K562 (cell line): Measurements from ENCODE around the gene MLN. TPM values are rescaled to one million over a fixed set of nuclear protein-coding genes. Genes with fewer than 3 reads are reported as not detected.

Source experiments
- ATAC-seq: fragments of 200-7000 bp; cut with Tn5 transposase; 3 replicates; pipeline ENCODE4 v1.9.1; 2020; ENCODE audit warnings: moderate library complexity
- BruUV-seq: library from RNA; stranded (reverse); fragments of 400-500 nt; replicated peaks from 2 replicates; lab custom pipeline; 2021; lab: Mats Ljungman, UMichigan
- CTCF ChIA-PET: fragments of 300-600 bp; formaldehyde crosslinking; extraction: SDS; loops from one replicate; lab custom pipeline; 2021; ENCODE audit warnings: low intra/inter-chr PET ratio; lab: Yijun Ruan, JAX
- POLR2A ChIA-PET: fragments of 300-600, 350-650 bp; sonication (Branson Sonifier 250); formaldehyde crosslinking; extraction: SDS; loops from one replicate; lab custom pipeline; 2021; ENCODE audit warnings: antibody characterized with exemption, inconsistent platforms; lab: Yijun Ruan, JAX
- DNase-seq, 4 experiments: peaks; one replicate each; pipeline versions ENCODE4 v3.0.0 to v3.0.0-alpha.2; 2011 to 2018; ENCODE audit warnings: low spot score in 3 of 4, mixed read lengths in 3 of 4; ENCODE audit errors: extremely low read depth in 1 of 4
- FAIRE-seq: peaks from 2 replicates; lab custom pipeline; 2011; peaks lifted over from hg19 to GRCh38; lab: Jason Lieb, UNC
- H2AFZ ChIP-seq: 2 replicates; pipeline ENCODE4 v1.6.0; 2011; ENCODE audit warnings: low read depth, low read length, control low read depth, inconsistent platforms
- H3K27ac ChIP-seq: fragments of 200-600 bp; 3 replicates; pipeline ENCODE4 v1.8.0; 2011; ENCODE audit warnings: low read depth, mild to moderate bottlenecking, control low read depth, inconsistent platforms, low read length, moderate library complexity, mixed read lengths; ENCODE audit errors: extremely low read depth
- H3K27me3 ChIP-seq, 2 experiments: fragments of 300-600 bp in 1 of 2; 2 replicates in 1 of 2; 3 replicates in 1 of 2; pipeline versions ENCODE4 v1.6.0 to v1.8.0; 2011; ENCODE audit warnings: inconsistent platforms in 2 of 2, low read length in 2 of 2, mild to moderate bottlenecking in 1 of 2, mixed read lengths in 1 of 2, moderate library complexity in 1 of 2; ENCODE audit not compliant: control insufficient read depth in 2 of 2, insufficient read depth in 2 of 2
- H3K36me3 ChIP-seq: fragments of 300-600 bp; 3 replicates; pipeline ENCODE4 v1.8.0; 2011; ENCODE audit warnings: mild to moderate bottlenecking, low read length, inconsistent platforms; ENCODE audit not compliant: control insufficient read depth, insufficient read depth
- H3K4me1 ChIP-seq, 2 experiments: fragments of 200-600 bp in 1 of 2; replicated peaks in 1 of 2; 2 replicates in 1 of 2; 3 replicates in 1 of 2; pipeline versions ENCODE4 v1.5.1 to v1.8.0; 2011; ENCODE audit warnings: inconsistent platforms in 2 of 2, low read length in 2 of 2, mild to moderate bottlenecking in 1 of 2, mixed read lengths in 1 of 2, moderate library complexity in 1 of 2; ENCODE audit not compliant: control insufficient read depth in 2 of 2, insufficient read depth in 2 of 2
- H3K4me2 ChIP-seq: 2 replicates; pipeline ENCODE4 v1.6.1; 2011; ENCODE audit warnings: low read length, control low read depth, inconsistent platforms, mixed read lengths; ENCODE audit not compliant: insufficient read depth
- H3K4me3 ChIP-seq: fragments of 200-600 bp; sonication (generic), shearing (Covaris generic); 2 replicates; pipeline ENCODE4 v1.5.1; 2016; ENCODE audit warnings: control low read depth, inconsistent platforms
- H3K79me2 ChIP-seq: fragments of 200-600 bp; 3 replicates; pipeline ENCODE4 v1.8.0; 2011; ENCODE audit warnings: low read length, inconsistent platforms; ENCODE audit not compliant: control insufficient read depth, insufficient read depth
- H3K9ac ChIP-seq, 2 experiments: 2 replicates each; pipeline versions ENCODE4 v1.6.0 to v1.6.1; 2011; ENCODE audit warnings: low read depth in 2 of 2, low read length in 2 of 2, control low read depth in 1 of 2, inconsistent platforms in 1 of 2, mild to moderate bottlenecking in 1 of 2, mixed read lengths in 1 of 2; ENCODE audit not compliant: insufficient read depth in 1 of 2
- H3K9me1 ChIP-seq: one replicate; pipeline ENCODE4 v1.6.0; 2011; ENCODE audit warnings: inconsistent platforms, mild to moderate bottlenecking, low read length, moderate library complexity; ENCODE audit not compliant: control insufficient read depth, insufficient read depth
- H3K9me3 ChIP-seq: replicated peaks from 2 replicates; pipeline ENCODE4 v1.5.1; 2011; ENCODE audit warnings: low read depth, low read length, inconsistent platforms; ENCODE audit not compliant: control insufficient read depth, insufficient read depth
- H4K20me1 ChIP-seq: replicated peaks from 2 replicates; pipeline ENCODE4 v1.6.1; 2011; ENCODE audit warnings: low read length, inconsistent platforms, mixed read lengths; ENCODE audit not compliant: control insufficient read depth, insufficient read depth
- ARHGAP35 ChIP-seq: fragments of 450-650 bp; IDR thresholded peaks from 2 replicates; pipeline ENCODE4 v1.6.1; 2018; ENCODE audit not compliant: partially characterized antibody
- ARID4B ChIP-seq: sonication (generic); formaldehyde crosslinking; IDR thresholded peaks from 2 replicates; pipeline ENCODE4 v1.8.0; 2022; ENCODE audit warnings: mild to moderate bottlenecking, missing genetic modification reagents
- TBL1XR1 ChIP-seq, 2 experiments: IDR thresholded peaks; 2 replicates each; pipeline ENCODE4 v1.6.1; 2012; ENCODE audit warnings: improper control_type of control experiment in 2 of 2, low read length in 2 of 2, mild to moderate bottlenecking in 1 of 2
- ZSCAN32 ChIP-seq: fragments of 450-650 bp; formaldehyde crosslinking; IDR thresholded peaks from 2 replicates; pipeline ENCODE4 v1.4.0; 2020; ENCODE audit warnings: mild to moderate bottlenecking, moderate library complexity
- WGBS: fragments of 100-300 bp; shearing (Covaris generic); methylation state at CpG from one replicate; pipeline ENCODE4 v1.1.6; 2016; ENCODE audit warnings: low coverage, mixed read lengths; ENCODE audit not compliant: insufficient coverage; ENCODE audit errors: missing lambda C conversion rate; 5-methylcytosine and 5-hydroxymethylcytosine counted together
- in situ Hi-C: fragments of 300-500 bp; cut with MboI; formaldehyde crosslinking; loops from 4 replicates; pipeline ENCODE4 v1.15.0; 2018; ENCODE audit warnings: inconsistent platforms, mixed read lengths
- intact Hi-C: fragments of 100-400 bp; cut with micrococcal nuclease; formaldehyde crosslinking; loops from 2 replicates; pipeline ENCODE4 v1.14.2; 2022
- polyA plus RNA-seq, 8 experiments: library from polyadenylated mRNA; depleted of rRNA in 4 of 8; stranded (reverse) in 5 of 8; unstranded in 3 of 8; fragments of >200 nt; fragmentation: Nextera tagmentation in 2 of 8; fragmentation: Illumina TruSeq in 1 of 8; extraction: Ambion mirVana in 2 of 8; extraction: Trizol in 1 of 8; gene quantifications; 2 replicates each; pipeline versions ENCODE4 v1.2.1 to v1.2.3, GENCODE V29; 2011 to 2014; ENCODE audit warnings: inconsistent platforms in 1 of 8, missing spikeins in 1 of 8
- total RNA-seq, 7 experiments: library from RNA; depleted of rRNA in 6 of 7; stranded (reverse); fragments of >200 nt in 6 of 7; fragmentation: Illumina TruSeq in 2 of 7; extraction: Trizol in 2 of 7; gene quantifications; 2 replicates each; pipeline versions ENCODE4 v1.2.1 to v1.2.3, GENCODE V29; 2011 to 2021; ENCODE audit warnings: low replicate concordance in 1 of 7

The MLN gene
- total and polyA plus RNA-seq, 9 of the 15 experiments (the other 6 are each of a cell fraction or from before 2014, with no cell fraction given), result not detected

DNA sequence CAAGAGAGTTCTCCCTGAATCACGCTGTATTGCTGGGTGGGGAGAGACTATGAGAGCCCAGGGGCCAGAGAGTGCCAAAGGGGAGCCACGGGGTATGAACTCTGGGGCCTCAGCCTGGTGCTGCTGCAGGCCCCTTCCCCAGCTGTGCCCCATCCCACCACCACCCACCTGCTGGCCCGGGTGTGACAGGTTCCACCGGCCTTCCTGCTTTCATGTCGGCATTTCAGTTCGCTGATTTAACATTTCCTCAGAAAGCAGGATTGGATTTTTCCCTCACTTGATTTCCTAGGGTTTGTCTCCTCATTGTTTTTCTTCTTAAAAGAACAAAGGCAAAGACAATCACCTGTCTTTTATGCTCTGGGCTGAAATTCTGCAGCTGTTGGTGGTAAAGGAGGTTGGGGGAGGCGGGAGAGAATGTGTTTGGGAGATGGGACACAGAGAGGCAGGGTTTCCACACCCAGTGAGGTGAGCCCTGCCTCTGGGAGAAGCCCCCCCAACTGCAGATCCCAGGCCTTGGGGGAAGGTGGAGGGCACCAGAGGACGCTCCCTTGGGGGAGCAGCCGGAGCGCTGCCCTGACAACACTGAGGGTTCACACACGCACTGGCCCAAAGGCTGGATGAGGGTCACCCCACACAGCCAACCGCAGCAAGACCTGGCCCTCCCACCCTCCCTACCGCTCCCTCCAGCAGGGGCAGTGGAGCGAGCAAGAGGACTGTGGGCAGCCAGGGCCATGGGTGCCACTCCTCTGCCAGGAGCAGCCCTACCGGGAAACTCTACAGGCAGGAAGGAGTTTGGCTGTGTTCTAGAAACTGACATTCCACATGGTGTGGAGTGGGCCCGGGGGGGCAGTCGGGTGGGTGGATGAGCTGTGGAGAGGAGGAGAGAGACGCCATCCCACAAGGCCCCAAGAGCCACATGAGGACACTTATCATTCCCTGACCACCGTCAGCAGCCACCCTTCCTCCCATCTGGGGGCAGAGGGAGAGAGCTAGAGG is 10.5 kb upstream of the MLN start:
- no peak overlapping the region for H3K9ac ChIP-seq
- under 1% methylated on average over 16 of the region's 19 CpGs for WGBS
- BruUV-seq, result no TSS peak
- H2AFZ ChIP-seq, result no peak overlapping the region
- no peaks in the 10 kb centered on the region for H3K9me3 ChIP-seq
- no peak for TF ChIP-seq ZSCAN32 (CRISPR knock-in tag)
- no peak for TF ChIP-seq TBL1XR1 (IDR thresholded peaks at IDR 0.05; ENCODE audit: low read length in 2 of 2)
- TF ChIP-seq ARID4B, result no peak
- TF ChIP-seq ARHGAP35, result no peak
- DNase-seq (no peak), ATAC-seq (no peak), FAIRE-seq (no peak)
- no peak overlapping the region for H3K27ac ChIP-seq
- peaks cover 0 to 3% of the 10 kb centered on the region in 2 experiments; a peak in 1 of 5 replicates for H3K4me1 ChIP-seq
- H3K36me3 ChIP-seq, result no peaks in the 10 kb centered on the region
- intact Hi-C loops, result no loop called here
- H3K27me3 ChIP-seq, result peaks cover 27 to 71% of the 10 kb centered on the region in 2 experiments
- POLR2A ChIA-PET, result interaction anchor here (0.6 to 1.3 kb wide), 2 partner anchors 8 to 783 kb away, joined by 3 to 4 read pairs; no protein-coding TSS in a partner anchor
- no peak overlapping the region for H3K4me3 ChIP-seq
- in situ Hi-C loops, result no loop called here
- H4K20me1 ChIP-seq, result peaks cover 6% of the 10 kb centered on the region; the same call in 1 of the 2 replicates
- H3K79me2 ChIP-seq, result no peaks in the 10 kb centered on the region
- no peaks in the 10 kb centered on the region for H3K9me1 ChIP-seq
- H3K4me2 ChIP-seq, result no peak overlapping the region
- CTCF ChIA-PET, result no interaction called here
